Hepatocyte (in vitro differentiated cells): ENCODE measurements around the gene EFEMP2. TPM values are rescaled to one million over a fixed set of nuclear protein-coding genes. Genes with fewer than 3 reads are reported as not detected.

Experiments
- DNase-seq: peaks from one replicate; pipeline ENCODE4 v3.0.0-alpha.2; 2016; ENCODE audit warnings: low spot score
- H2AFZ ChIP-seq: fragments of 200-600 bp; sonication (generic); 2 replicates; pipeline ENCODE4 v1.6.0; 2016; ENCODE audit warnings: antibody characterized with exemption, mild to moderate bottlenecking
- H3K27ac ChIP-seq: fragments of 200-600 bp; sonication (generic); 2 replicates; pipeline ENCODE4 v1.5.1; 2016; ENCODE audit warnings: mild to moderate bottlenecking
- H3K27me3 ChIP-seq: fragments of 200-600 bp; sonication (generic); 2 replicates; pipeline ENCODE4 v1.6.1; 2016
- H3K36me3 ChIP-seq: fragments of 200-600 bp; sonication (generic); replicated peaks from 2 replicates; pipeline ENCODE4 v1.5.1; 2016; ENCODE audit warnings: low read depth; ENCODE audit not compliant: insufficient read depth
- H3K4me1 ChIP-seq: fragments of 200-600 bp; sonication (generic); 2 replicates; pipeline ENCODE4 v1.5.1; 2016; ENCODE audit warnings: mild to moderate bottlenecking, moderate library complexity; ENCODE audit not compliant: insufficient read depth
- H3K4me2 ChIP-seq: fragments of 200-600 bp; sonication (generic); 2 replicates; pipeline ENCODE4 v1.6.0; 2016
- H3K4me3 ChIP-seq: fragments of 200-600 bp; sonication (generic); 2 replicates; pipeline ENCODE4 v1.5.1; 2016; ENCODE audit warnings: mild to moderate bottlenecking
- H3K79me2 ChIP-seq: fragments of 200-600 bp; sonication (generic); 2 replicates; pipeline ENCODE4 v1.6.0; 2017; ENCODE audit warnings: mild to moderate bottlenecking
- H3K9me2 ChIP-seq: fragments of 200-600 bp; sonication (generic); replicated peaks from 2 replicates; pipeline ENCODE4 v1.6.0; 2017; ENCODE audit warnings: mild to moderate bottlenecking; ENCODE audit not compliant: insufficient read depth
- H3K9me3 ChIP-seq: fragments of 200-600 bp; sonication (generic); 2 replicates; pipeline ENCODE4 v1.5.1; 2016; ENCODE audit warnings: low read depth, mild to moderate bottlenecking
- H4K20me1 ChIP-seq: fragments of 200-600 bp; sonication (generic); 2 replicates; pipeline ENCODE4 v1.6.0; 2016; ENCODE audit warnings: mild to moderate bottlenecking; ENCODE audit not compliant: insufficient read depth, poor library complexity, severe bottlenecking
- CTCF ChIP-seq: fragments of 200-600 bp; sonication (generic); IDR thresholded peaks from 2 replicates; pipeline ENCODE4 v1.5.1; 2016; ENCODE audit warnings: antibody characterized with exemption, mild to moderate bottlenecking; ENCODE audit not compliant: poor library complexity
- EZH2 ChIP-seq: fragments of 200-600 bp; sonication (generic); IDR thresholded peaks from 2 replicates; pipeline ENCODE4 v1.6.1; 2016; ENCODE audit warnings: antibody characterized with exemption, mild to moderate bottlenecking, borderline replicate concordance
- EZH2phosphoT487 ChIP-seq: fragments of 200-600 bp; sonication (generic); IDR thresholded peaks from one replicate; pipeline ENCODE4 v1.6.1; 2018; ENCODE audit warnings: antibody characterized with exemption, mild to moderate bottlenecking, low read depth, moderate library complexity; ENCODE audit not compliant: unreplicated experiment, severe bottlenecking
- WGBS: methylation state at CpG from one replicate; pipeline ENCODE4 v1.1.6; 2016; ENCODE audit warnings: low lambda C conversion rate; ENCODE audit errors: missing lambda C conversion rate; 5-methylcytosine and 5-hydroxymethylcytosine counted together
- polyA plus RNA-seq: library from polyadenylated mRNA; unstranded; fragments of >200 nt; fragmentation: Nextera tagmentation; extraction: Ambion mirVana; gene quantifications from 2 replicates; pipeline ENCODE4 v1.2.1, GENCODE V29; 2016
- total RNA-seq: library from RNA; depleted of rRNA; stranded (reverse); fragments of >200 nt; gene quantifications from 2 replicates; pipeline ENCODE4 v1.2.3, GENCODE V29; 2014

Gene EFEMP2
- total and polyA plus RNA-seq, 2 experiments from 2014 or later = 65.2 to 197 TPM

GRCh38 chr11:65855927-65856363 is 16.7 kb downstream of the EFEMP2 start:
- H3K27ac ChIP-seq = peak overlapping the region; percentile 99
- peaks cover 41% of the 10 kb centered on the region for H3K79me2 ChIP-seq
- no peak overlapping the region for H2AFZ ChIP-seq
- no peak for TF ChIP-seq EZH2
- TF ChIP-seq CTCF = no peak
- TF ChIP-seq EZH2phosphoT487 = no peak
- H4K20me1 ChIP-seq = peaks cover 38% of the 10 kb centered on the region
- no peaks in the 10 kb centered on the region for H3K9me3 ChIP-seq
- no peaks in the 10 kb centered on the region for H3K36me3 ChIP-seq
- WGBS = 97% methylated on average over 15 of the region's 15 CpGs
- peak; percentile 13 for DNase-seq
- H3K9me2 ChIP-seq = no peaks in the 10 kb centered on the region
- peak overlapping the region; percentile 95 for H3K4me3 ChIP-seq
- H3K4me1 ChIP-seq = peaks cover 29% of the 10 kb centered on the region
- peak overlapping the region; percentile 92 for H3K4me2 ChIP-seq
- H3K27me3 ChIP-seq = no peaks in the 10 kb centered on the region

- Histone ChIP-seq H3K4me1 (peaks cover 29% of the 10 kb centered on the region), H3K36me3 (no peaks in the 10 kb centered on the region), H3K4me3 (no peak overlapping the region), H3K27ac (peak overlapping the region; percentile 88), H4K20me1 (peaks cover 38% of the 10 kb centered on the region), H3K27me3 (no peaks in the 10 kb centered on the region), H3K9me3 (no peaks in the 10 kb centered on the region), H2AFZ (no peak overlapping the region), H3K4me2 (peak overlapping the region; percentile 92), H3K9me2 (no peaks in the 10 kb centered on the region), H3K79me2 (peaks cover 39% of the 10 kb centered on the region)
- TF ChIP-seq EZH2 (no peak), EZH2phosphoT487 (no peak), CTCF (no peak)
- no peak for DNase-seq
- 93% methylated on average over 13 of the region's 15 CpGs for WGBS
These were observed 17.5 kb downstream of the EFEMP2 start for GRCh38 chr11:65854852-65855837.

GRCh38 chr11:65854161-65854592 is 18.4 kb downstream of the EFEMP2 start:
- DNase-seq = peak; percentile 79
- Histone ChIP-seq H3K27ac (peak overlapping the region; percentile 88), H4K20me1 (peaks cover 38% of the 10 kb centered on the region), H3K4me1 (peaks cover 29% of the 10 kb centered on the region), H3K27me3 (no peaks in the 10 kb centered on the region), H3K4me2 (peak overlapping the region; percentile 92), H3K4me3 (no peak overlapping the region), H3K79me2 (peaks cover 39% of the 10 kb centered on the region), H3K36me3 (no peaks in the 10 kb centered on the region), H3K9me3 (no peaks in the 10 kb centered on the region), H3K9me2 (no peaks in the 10 kb centered on the region), H2AFZ (no peak overlapping the region)
- 72% methylated on average over 4 of the region's 4 CpGs for WGBS
- TF ChIP-seq EZH2 (no peak), CTCF (no peak), EZH2phosphoT487 (no peak)
